Thymus (tissue), 11 donors: ENCODE results near the gene CYB5RL. TPM values are rescaled to one million over a fixed set of nuclear protein-coding genes. Genes with fewer than 3 reads are reported as not detected.
A peak's percentile ranks its signal among the peaks of the same experiment; 100 is the strongest.

Experiments
- DNase-seq, 9 donors: peaks; one replicate each; pipeline ENCODE4 v3.0.0-alpha.2; 2013; ENCODE audit warnings: low spot score in 9 of 9, low read depth in 6 of 9, missing footprints in 1 of 9
- H3K27ac ChIP-seq, 2 donors: one replicate each; pipeline ENCODE4 v1.5.1; 2013; ENCODE audit warnings: control low read depth in 1 of 2, low read depth in 1 of 2, low read length in 1 of 2, mild to moderate bottlenecking in 1 of 2, moderate library complexity in 1 of 2
- H3K27me3 ChIP-seq, 2 donors: one replicate each; pipeline ENCODE4 v1.5.1; 2013; ENCODE audit warnings: low read length in 1 of 2; ENCODE audit not compliant: control insufficient read depth in 2 of 2, insufficient read depth in 1 of 2
- H3K36me3 ChIP-seq, 2 donors: one replicate each; pipeline ENCODE4 v1.5.1; 2013; ENCODE audit warnings: low read length in 1 of 2, mild to moderate bottlenecking in 1 of 2, moderate library complexity in 1 of 2; ENCODE audit not compliant: control insufficient read depth in 2 of 2, insufficient read depth in 2 of 2
- H3K4me1 ChIP-seq, 2 donors: one replicate each; pipeline ENCODE4 v1.5.1; 2013; ENCODE audit warnings: low read length in 2 of 2; ENCODE audit not compliant: control insufficient read depth in 2 of 2, insufficient read depth in 2 of 2
- H3K4me3 ChIP-seq, 2 donors: one replicate each; pipeline ENCODE4 v1.5.1; 2013; ENCODE audit warnings: low read length in 2 of 2, control low read depth in 1 of 2, mild to moderate bottlenecking in 1 of 2
- H3K9me3 ChIP-seq, 2 donors: one replicate each; pipeline ENCODE4 v1.5.1; 2013; ENCODE audit warnings: low read length in 1 of 2, mild to moderate bottlenecking in 1 of 2; ENCODE audit not compliant: control insufficient read depth in 2 of 2, insufficient read depth in 1 of 2
- whole genome bisulfite sequencing: extraction: QIAGEN DNeasy Blood & Tissue Kit; methylation state at CpG from one replicate; pipeline ENCODE4 v1.1.7; 2013; 5-methylcytosine and 5-hydroxymethylcytosine counted together
- polyA plus RNA-seq: library from polyadenylated mRNA; stranded (reverse); fragments of 200-250 nt; gene quantifications from one replicate; pipeline ENCODE4 v1.2.3, GENCODE V29; 2013
- total RNA-seq: library from RNA; stranded (reverse); fragments of 120-200 nt; gene quantifications from one replicate; pipeline ENCODE4 v1.2.4, GENCODE V29; 2013
- donor health status: healthy.

CYB5RL gene
- total and polyA plus RNA-seq, 2 donors, result 1.9 to 2.6 TPM

DNA sequence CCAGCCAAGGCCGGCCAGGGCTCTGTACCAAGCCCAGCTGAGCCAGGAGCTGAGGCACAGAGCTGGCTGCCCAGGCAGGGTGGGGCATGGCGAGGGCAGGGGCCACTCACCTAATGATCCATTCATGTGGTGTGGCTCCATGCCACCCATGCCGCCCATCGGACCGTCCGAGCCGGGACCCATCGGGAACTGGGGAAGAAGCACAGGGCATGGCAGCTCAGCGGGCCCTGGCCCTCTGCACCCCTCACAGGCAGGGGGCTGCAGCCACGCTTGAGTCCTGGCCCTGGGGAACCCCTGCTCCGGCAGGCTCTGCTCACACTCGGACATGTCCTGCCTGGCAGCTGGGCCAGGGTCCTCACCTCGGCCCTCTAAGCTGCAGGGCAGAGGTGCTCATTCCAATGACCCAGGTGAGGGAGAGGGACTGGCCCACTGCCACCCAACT lies 28.8 kb upstream of the CYB5RL start:
- H3K27ac ChIP-seq, result no peak overlapping the region
- H3K9me3 ChIP-seq, result no peaks in the 10 kb centered on the region
- H3K4me3 ChIP-seq, result no peak overlapping the region
- H3K4me1 ChIP-seq, result peaks cover 0 to 4% of the 10 kb centered on the region in 2 donors
- DNase-seq, result no peak
- H3K27me3 ChIP-seq, result no peaks in the 10 kb centered on the region
- peaks cover 60 to 61% of the 10 kb centered on the region in 2 donors for H3K36me3 ChIP-seq
- 96% methylated on average over 13 of the region's 13 CpGs for WGBS

DNA sequence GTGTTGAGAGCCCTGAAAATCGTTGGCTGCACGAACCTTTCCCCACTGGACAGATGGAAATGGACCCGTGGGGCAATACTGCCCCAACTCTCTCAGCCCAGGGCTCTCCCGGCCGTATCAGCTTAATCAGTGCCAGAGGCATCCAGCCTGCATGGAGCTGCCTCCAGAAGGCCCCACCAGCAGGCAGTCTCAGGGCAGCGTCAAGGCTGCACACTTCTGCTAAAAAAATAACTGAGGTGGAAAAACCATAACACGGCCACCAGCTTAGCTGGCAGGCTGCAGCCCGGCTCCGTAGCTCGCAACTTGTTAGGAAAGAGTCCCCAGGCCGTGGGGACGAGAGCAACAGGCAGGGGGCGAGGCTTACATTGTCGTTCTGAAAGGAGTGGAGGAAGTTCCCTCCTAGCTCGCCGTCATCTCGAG lies 28.1 kb upstream of the CYB5RL start:
- H3K27ac ChIP-seq, result no peak overlapping the region
- H3K9me3 ChIP-seq, result no peaks in the 10 kb centered on the region
- no peak for DNase-seq
- H3K4me1 ChIP-seq, result peaks cover 0 to 4% of the 10 kb centered on the region in 2 donors
- WGBS, result 93% methylated on average over 17 of the region's 17 CpGs
- H3K36me3 ChIP-seq, result peaks cover 60 to 61% of the 10 kb centered on the region in 2 donors
- H3K27me3 ChIP-seq, result no peaks in the 10 kb centered on the region
- no peak overlapping the region for H3K4me3 ChIP-seq

DNA sequence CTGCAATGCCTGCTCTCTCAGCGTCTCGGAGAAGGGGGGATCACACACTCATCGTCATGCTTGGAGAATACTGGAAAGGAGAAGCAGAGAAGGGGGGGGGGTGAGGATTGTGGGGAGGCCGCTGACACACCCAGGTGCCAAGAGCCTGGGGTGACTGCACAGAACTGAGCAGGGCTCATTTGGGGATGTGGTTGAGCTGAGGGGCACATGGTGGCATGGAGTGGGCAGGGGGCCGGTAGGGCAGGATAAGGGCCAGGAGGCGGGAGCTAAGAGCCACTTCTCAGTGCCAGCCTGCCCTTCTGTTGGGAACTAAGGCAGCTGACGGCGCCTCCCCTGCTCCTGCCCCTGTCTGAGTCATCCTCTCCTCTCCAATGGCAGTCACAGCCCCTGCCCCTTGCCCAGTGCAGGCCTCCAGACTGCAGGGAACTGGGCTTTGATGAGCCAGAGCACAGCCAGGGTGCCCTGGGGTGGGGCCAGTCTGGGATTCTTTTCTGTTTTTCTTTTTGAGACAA lies 27.3 kb upstream of the CYB5RL start:
- Histone ChIP-seq H3K27me3 (no peaks in the 10 kb centered on the region), H3K4me3 (no peak overlapping the region), H3K27ac (peak overlapping the region in 1 of 2 donors; percentile 20), H3K4me1 (peaks cover 0 to 4% of the 10 kb centered on the region in 2 donors), H3K9me3 (no peaks in the 10 kb centered on the region), H3K36me3 (peaks cover 60 to 65% of the 10 kb centered on the region in 2 donors)
- no peak for DNase-seq
- WGBS, result 92% methylated on average over 8 of the region's 8 CpGs

DNA sequence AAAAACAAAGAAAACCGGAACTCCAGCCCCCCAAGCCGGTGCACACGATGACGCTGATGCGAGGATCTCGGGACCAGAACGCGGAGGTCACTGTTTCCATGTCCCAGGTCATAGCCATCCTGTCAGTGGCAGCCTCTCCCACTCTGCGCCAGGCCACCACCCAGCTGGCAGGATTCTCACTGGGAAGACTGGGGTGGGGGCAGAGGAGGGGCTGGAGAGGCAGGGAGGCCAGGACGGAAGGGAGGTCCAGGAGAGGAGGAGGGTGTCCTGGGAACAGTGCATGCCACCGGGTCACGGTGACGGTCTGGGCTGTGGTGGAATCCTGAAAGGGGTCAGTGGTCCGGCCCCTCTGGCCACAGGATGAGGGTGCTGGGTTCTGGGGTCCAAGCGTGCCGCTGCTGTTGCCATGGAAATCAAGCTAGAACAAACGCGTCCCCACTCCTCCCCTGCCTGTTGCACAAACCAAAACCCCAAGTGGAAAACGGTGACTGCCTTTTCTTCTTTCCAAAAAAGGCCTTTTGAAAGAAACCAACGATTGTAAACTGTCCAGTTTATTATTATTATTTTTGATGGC lies 26.2 kb upstream of the CYB5RL start:
- Histone ChIP-seq H3K36me3 (peaks cover 60 to 62% of the 10 kb centered on the region in 2 donors), H3K4me3 (no peak overlapping the region), H3K27me3 (no peaks in the 10 kb centered on the region), H3K9me3 (no peaks in the 10 kb centered on the region), H3K4me1 (peaks cover 0 to 4% of the 10 kb centered on the region in 2 donors), H3K27ac (no peak overlapping the region)
- no peak for DNase-seq
- WGBS, result 98% methylated on average over 20 of the region's 20 CpGs

DNA sequence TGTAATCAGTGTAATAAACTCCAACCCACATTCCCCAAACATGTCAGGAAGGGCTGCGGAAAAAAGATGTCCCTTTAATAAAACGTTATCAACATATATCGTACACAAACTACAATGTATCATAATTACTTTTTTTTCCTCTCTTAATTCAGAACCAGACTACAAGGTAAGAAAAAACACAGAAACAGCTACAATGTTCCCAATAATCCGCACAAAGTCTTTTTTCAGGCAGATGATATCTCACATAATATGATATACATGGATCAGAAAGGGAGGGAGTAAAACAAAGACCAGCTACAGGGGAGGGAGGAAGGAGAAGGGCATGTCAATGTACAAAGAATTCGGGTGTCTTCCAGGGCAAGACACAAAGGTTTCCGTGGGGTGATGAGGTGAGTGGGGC lies 25.5 kb upstream of the CYB5RL start:
- no peaks in the 10 kb centered on the region for H3K9me3 ChIP-seq
- peaks cover 53 to 56% of the 10 kb centered on the region in 2 donors for H3K36me3 ChIP-seq
- H3K27ac ChIP-seq, result no peak overlapping the region
- DNase-seq, result no peak
- WGBS, result 94% methylated on average over 6 of the region's 6 CpGs
- H3K27me3 ChIP-seq, result no peaks in the 10 kb centered on the region
- no peak overlapping the region for H3K4me3 ChIP-seq
- peaks cover 0 to 7% of the 10 kb centered on the region in 2 donors for H3K4me1 ChIP-seq

DNA sequence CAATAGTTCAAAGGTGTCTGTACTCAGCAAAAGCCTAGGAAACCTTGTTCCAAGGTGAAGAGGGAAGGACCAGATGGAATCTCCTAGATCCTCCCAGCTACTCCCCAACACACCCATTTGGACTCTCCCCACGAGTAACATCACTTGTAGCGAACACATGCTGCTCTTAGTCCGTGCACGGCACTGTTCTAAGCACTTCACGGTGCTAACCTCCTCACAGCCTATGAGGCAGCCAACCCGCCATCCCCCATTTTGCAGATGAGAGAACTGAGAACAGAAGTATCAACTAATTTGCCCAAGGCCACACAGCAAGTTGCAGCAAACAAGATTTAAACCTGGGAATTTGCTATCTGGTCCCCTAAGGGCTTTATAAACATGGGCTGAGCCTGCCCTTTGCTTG lies 24.4 kb upstream of the CYB5RL start:
- Histone ChIP-seq H3K27ac (no peak overlapping the region), H3K4me1 (peaks cover 0 to 11% of the 10 kb centered on the region in 2 donors), H3K36me3 (peaks cover 42 to 49% of the 10 kb centered on the region in 2 donors), H3K4me3 (no peak overlapping the region), H3K9me3 (no peaks in the 10 kb centered on the region), H3K27me3 (no peaks in the 10 kb centered on the region)
- 97% methylated on average over 6 of the region's 6 CpGs for WGBS
- no peak for DNase-seq

DNA sequence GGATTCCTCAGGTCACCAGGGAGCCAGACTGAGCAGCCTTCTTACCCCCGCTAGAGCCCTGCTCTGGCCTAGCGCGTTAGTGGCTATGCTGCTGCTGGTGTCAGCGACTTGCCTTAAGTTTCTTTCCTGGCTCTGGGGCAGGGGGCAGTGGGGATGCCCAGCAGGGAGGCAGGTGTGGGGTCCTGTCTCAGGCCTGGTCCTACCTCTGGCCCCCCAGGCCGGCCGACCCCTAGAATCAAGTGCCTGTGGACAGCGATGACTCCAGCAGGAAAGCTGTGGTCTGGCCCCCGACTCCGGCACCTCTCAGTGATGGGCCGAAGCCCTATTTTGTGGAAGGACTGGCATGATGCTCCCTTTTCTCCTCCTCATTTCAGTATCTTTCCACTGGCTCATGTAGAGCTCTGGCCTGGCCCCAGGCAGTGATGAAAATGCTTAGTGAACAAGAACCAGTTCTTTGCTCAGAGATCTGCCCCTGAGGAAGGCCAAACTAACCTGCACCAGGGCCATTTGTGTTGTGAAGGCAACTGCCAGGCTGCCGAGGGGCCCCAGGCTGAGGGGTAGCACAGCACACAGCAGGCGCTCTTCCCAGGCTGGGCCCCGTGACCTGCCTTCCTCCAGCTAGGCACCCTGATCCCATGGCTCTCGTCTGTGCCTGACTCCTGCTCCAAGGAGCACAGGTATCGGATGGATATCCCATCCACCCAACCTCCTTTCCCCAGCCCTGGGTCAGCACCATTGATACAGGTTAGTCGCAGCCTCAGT lies 23.8 kb upstream of the CYB5RL start:
- no peak for DNase-seq
- Histone ChIP-seq H3K9me3 (no peaks in the 10 kb centered on the region), H3K4me3 (no peak overlapping the region), H3K27ac (no peak overlapping the region), H3K36me3 (peaks cover 41 to 49% of the 10 kb centered on the region in 2 donors), H3K4me1 (peaks cover 0 to 11% of the 10 kb centered on the region in 2 donors), H3K27me3 (no peaks in the 10 kb centered on the region)
- WGBS, result 98% methylated on average over 16 of the region's 16 CpGs

DNA sequence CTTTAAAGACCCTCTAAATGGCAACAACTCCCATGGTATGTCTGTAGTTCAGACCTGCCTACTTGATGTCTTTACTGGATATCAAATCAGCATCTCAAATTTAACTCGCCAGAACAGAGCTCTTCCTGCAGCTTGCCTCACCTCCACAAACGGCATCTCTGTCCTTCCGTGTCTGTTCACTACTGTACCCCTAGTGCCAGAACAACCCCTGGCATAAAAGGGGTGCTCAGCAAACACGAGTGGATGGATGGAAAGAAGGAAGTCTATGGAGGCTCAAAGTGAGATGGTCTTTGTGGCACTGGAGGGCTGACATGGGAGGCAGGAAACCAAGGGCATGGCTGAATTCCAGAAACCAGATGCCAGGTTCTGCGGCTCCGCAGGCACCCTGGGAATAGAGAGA lies 22.9 kb upstream of the CYB5RL start:
- Histone ChIP-seq H3K27me3 (no peaks in the 10 kb centered on the region), H3K36me3 (peaks cover 41 to 49% of the 10 kb centered on the region in 2 donors), H3K9me3 (no peaks in the 10 kb centered on the region), H3K27ac (no peak overlapping the region), H3K4me1 (peaks cover 0 to 11% of the 10 kb centered on the region in 2 donors), H3K4me3 (no peak overlapping the region)
- DNase-seq, result no peak
- 86% methylated on average over 6 of the region's 6 CpGs for WGBS

DNA sequence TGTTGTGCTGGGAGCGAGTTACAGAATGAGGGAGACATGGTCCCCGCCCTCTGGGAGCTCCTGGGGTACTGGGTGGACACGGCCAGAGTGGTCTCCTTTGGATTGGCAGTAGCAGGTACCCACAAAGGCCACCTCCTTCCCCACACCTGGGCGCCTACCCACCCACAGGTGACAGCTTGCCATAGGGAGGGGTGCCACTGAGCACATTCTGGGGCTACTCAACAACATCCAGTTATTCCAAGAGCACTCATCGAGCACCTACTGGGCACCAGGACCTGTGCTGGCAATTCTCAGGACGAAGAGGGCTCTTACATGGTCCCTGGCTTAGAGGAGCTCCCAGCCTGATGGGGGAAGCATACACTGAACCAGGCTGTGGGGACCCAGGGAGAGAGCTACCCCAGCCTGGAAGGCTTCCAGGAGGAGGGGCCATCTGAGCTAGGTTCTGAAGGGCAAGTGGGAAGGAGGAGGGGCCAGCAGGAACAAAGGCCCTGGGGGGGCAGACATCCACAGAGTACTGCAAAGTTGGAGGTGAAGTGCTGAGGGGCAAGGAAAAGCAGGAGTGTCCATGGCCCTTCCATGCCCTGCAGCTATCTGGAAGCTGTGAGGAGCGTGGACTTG lies 22.1 kb upstream of the CYB5RL start:
- Histone ChIP-seq H3K4me1 (peaks cover 0 to 6% of the 10 kb centered on the region in 2 donors), H3K27me3 (no peaks in the 10 kb centered on the region), H3K9me3 (no peaks in the 10 kb centered on the region), H3K4me3 (no peak overlapping the region), H3K36me3 (peaks cover 41 to 50% of the 10 kb centered on the region in 2 donors), H3K27ac (no peak overlapping the region)
- DNase-seq, result no peak
- WGBS, result 97% methylated on average over 7 of the region's 7 CpGs
